NCI-H146 treated with DMSO at 0.1 percent for 48 hours (cell line): ENCODE results near the gene TARS1.

ENCODE experiments used
- DNase-seq: peaks from one replicate; lab custom pipeline; 2025; ENCODE audit not compliant: unreplicated experiment; lab: John Stamatoyannopoulos, UW

TARS1 gene

DNA sequence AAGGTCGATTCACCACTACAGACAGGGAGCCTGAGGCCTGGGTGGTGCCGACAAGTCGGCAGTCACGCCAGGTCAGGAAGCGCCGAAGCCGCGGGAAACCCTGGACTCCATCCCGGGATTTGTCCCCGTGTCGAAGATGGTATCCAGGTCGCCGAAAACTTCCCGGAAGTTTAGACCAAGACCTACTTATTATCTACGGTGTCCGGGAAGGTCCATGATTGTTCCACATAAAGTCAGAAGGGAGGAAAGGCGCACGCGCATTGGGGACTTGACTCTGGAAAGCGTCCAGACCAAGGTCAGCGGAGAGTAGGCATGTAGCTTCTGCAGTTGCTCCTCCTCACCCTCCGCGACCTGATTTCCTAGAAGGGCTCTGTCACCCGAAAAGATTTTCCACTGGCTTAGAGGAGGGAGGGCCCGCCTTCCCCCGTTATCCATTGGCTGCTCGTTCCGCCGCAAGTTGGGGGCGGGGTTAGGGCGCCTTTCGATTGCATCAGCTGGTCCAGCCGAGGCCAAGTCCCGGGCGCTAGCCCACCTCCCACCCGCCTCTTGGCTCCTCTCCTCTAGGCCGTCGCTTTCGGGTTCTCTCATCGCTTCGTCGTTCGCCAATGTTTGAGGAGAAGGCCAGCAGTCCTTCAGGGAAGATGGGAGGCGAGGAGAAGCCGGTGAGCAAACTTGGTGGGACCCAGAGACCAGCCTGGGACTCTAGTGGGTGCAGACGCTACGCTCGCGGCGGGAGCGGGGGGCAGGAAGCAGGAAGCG is at the start of gene TARS1:
TSS of gene TARS1 (plus strand) at position 484 of the 759 bp plus-strand sequence. CDS start at position 606, 122 bp downstream.
- peak; percentile 98 for DNase-seq

GRCh38 chr5:33398501-33398900 is 42.3 kb upstream of the TARS1 start:
- DNase-seq = no peak

DNA sequence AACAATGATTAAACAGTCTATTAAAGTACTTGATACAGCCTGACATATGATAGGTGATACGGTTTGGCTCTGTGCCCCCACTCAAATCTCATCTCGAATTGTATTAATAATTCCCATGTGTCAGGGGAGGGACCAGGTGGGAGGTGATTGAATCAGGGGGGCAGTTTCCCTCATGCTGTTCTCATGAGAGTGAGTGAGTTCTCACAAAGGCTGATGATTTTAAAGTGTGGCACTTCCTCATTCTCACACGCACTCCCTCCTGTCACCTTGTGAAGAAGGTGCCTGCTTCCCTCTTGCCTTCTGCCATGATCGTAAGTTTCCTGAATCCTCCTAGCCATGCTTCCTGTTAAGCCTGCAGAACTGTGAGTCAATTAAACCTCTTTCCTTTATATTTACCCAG is 40.1 kb upstream of the TARS1 start:
- DNase-seq = no peak

DNA sequence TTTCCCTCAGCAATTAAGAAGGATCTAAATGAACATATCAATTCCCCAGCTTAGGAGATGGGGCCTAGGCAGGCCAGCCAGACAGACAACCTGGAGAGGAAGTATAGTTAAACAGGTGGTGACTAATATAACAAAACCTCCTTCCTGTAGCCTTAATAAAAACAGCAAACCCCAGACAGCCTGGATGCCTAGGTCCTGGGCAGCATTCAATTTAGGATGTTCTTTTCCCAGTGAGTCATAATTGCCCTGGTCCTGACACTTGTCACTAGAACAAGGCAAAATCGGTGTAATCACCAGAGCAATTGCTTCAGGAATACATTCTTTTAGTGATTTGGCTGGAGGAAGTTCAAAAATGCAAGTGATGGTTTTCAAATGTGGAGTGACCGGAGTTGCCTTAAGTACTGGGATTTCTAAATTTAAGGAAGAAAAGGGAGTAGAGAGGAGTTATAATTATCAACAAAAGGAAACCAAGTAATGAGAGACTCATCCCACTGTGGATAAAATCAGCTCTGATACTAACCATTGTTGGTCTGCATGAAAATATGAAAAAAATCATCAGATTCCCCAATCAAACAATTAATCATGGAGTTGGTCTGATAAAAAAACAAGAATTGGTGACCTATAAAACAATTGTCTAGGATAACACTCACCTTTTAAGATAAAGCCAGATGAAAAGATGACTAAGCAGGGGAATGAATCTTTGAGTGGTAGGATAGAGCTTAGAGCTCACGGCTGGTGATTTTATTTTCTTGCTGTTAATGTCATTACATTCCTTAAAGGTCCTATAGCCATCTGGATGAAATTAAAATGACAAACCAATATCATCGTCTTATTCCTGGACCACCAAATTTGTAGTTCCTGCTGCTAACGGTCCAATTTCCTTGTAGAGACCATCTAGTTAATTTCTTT is 39.0 kb upstream of the TARS1 start:
- no peak for DNase-seq

DNA sequence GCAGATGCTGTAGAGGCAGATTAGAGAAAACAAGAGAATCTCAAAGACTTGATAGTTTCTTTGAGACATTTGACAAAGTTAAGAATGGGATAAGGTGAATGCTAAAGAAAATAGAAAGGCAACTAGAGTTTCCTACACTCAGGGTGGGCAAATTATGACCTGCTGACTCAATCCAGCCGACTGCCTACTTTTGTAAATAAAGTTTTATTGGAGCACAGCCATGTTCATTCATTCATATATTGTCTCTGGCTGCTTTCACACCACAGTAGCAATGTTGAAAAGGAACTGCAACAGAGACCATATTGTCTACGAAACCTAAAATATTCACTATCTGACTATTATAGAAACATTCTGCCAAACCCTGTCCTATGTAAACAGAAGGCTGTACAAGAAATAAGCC is 37.6 kb upstream of the TARS1 start:
- DNase-seq = no peak

- no peak for DNase-seq
Measured at GRCh38 chr5:33408816-33409215, 31.9 kb upstream of the TARS1 start.

DNA sequence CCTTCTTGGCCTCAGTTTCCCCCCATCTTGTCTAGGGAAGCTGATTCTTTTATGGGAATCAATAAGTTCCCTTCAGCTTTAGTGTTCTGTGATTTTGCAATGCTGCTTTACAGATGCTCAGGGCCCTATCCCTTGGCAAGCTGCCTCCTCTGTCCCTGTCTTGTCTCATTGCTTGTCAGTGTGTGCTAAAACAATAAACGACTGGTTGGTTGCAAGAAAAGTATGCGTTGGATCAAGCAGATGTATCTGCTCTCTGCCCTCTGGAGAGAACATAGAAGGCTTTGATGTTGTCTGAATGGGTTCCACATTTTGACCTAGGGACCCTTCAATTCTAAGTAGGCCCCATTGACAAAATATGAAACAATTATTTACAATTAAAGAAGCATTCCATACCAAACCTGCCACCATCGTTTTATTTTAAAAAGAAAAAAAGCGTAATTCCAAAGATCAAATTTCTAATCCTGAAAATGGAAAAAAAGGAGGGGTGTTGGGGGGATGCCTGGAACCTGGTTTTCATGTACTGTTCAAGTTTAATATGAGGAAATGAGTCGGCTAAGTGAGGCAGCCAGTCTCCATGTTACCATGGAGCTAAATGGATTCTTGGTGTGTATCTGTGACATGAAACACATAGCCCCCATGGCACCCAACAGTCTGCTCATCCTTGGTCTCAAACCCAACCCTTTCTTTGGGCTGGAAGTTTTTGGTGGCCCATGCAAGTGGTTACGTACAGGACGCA is 31.2 kb upstream of the TARS1 start:
- DNase-seq = no peak

- DNase-seq = no peak
Measured at GRCh38 chr5:33410221-33410620, 30.5 kb upstream of the TARS1 start.

DNA sequence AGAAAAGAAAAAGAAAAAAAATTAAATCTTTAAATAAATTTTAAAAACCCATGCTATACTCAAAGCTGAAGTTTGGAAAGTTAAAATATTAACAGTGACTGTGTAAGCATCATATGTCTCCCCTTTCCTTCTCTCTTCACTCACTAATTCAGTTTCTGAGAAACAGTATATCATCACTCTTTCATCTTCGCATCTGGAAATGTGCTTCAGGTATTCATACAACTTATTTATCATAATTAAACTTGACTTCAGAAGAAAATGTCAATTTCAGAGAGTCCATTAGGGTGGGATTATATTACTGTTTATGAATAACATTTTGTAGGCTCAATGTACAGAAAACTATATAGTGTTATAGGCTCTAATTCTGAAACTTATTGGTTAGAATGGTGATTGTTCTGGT is 29.3 kb upstream of the TARS1 start:
- DNase-seq = no peak

DNA sequence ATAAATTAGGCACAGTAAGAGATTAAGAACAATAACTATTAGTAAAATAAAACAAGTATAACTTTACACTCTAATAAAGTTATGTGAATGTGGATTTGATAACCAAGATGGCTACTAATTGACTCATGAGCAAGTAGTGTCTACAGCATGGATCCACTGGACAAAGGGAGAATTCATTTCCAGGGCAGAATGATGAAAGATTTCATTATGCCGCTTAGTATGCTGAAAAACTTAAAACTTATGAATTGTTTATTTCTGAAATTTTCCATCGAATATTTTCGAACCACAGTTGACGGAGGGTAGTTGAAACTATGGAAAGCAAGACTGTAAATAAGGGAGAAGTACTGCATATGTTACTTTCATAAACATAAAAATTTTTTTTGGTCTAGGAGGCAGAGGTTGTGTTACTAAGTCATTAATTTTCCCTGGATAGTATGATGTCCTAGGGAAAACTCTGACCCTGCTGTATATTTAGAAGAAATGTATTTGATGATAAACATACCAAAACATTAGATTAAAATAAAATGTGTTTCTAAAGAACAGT is 24.9 kb upstream of the TARS1 start:
- no peak for DNase-seq

DNA sequence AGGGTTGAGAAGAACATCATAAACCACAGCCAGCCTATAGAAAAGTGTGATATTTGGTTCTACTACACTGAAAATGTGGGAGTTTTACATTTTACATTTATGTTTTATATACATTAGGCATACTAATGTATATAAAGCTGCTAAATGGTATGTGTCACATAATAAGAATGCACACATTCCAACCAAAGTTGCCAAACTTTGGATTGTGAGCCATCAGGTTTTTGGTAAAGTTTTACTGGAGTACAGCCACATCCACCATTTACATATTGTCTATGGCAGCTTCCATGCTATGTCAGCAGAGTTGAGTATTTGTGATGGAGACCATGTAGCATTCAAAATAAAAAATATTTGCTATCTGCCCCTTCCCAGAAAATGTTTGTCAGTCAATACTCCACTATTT is 23.1 kb upstream of the TARS1 start:
- no peak for DNase-seq

DNA sequence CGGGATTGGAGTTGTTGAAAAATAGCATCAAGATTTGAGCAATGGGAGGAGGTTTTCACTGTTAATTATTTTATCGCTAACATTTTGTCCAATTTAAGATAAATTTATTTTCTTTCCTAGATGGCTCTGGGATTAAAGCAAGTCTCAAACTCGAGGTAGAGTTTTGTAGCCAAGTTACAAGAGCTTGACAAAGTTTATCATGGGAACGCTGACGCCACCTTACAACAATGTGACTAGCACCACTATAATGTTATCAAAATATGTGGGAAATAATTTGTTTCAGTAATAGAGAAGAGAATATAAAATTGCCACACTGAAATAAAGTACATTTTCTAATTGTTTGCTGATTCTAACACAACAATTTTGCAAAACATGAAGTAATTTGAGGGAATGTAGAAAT is 19.8 kb upstream of the TARS1 start:
- no peak for DNase-seq

DNA sequence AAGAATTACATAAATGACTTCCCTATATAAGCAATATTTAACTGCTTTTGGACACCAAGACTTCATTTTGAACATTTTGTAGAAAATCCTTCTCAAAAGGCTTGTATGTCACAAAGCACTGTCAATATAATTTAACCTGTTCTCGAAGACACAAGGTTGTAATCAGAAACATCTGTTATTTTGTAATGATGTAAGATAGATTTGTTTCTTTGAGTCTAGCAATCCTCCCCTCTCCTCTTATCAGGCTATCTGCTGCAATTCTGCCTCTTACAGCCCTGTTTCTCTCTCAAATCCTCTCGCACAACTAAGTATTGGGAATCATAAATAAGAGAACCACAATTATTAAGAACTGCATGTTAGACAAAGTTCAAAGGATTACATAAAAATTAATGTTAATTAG is 18.6 kb upstream of the TARS1 start:
- DNase-seq = no peak

- DNase-seq = peak; percentile 2
Measured at GRCh38 chr5:33423018-33423630, 17.6 kb upstream of the TARS1 start.

- DNase-seq = no peak
Measured at GRCh38 chr5:33425314-33425713, 15.5 kb upstream of the TARS1 start.

DNA sequence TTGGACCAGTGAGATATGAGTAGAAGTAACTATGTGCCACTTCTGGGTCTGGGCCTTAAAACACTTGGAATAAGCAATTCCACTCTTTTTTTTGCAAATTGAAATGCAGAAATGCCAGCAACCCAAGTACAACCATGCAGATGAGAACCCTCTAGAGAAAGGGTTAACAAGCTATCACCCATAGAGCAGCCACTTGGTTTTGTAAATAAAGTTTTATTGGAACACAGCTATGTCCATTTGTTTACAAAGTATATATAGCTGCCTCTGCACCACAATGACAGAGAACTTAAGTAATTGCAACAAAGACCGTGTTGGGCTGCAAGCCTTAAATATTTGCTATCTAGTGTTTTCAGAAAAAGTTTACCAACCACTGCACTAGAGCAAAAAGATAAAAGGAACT is 9.8 kb upstream of the TARS1 start:
- DNase-seq = no peak

DNA sequence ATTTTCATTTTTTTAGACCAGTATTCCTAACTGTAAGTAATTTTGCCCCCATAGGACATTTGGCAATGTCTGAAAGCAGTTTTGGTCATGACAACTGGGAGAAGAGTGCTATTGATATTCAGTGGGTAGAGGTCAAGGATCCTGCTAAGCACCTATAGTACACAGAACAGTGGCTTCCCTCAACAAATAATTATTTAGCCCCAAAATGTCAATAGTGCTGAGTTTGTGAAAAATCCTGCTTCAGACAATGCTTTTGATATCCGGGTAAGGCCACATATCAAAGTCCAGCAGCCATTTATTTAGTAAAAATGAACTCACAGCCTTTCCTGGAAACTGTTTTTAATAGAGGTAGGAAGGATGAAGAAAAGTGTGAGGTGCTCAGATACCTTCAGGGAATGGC is 8.1 kb upstream of the TARS1 start:
- no peak for DNase-seq

- DNase-seq = no peak
Measured at GRCh38 chr5:33433303-33434240, 7.2 kb upstream of the TARS1 start.

GRCh38 chr5:33435893-33436490 is 4.8 kb upstream of the TARS1 start:
- DNase-seq = peak; percentile 39
